ENCODE data around the gene SIX2.
"Not testable (repeated sequence)": the region's sequence is repeated elsewhere in the genome, so short reads cannot be mapped to it uniquely, and the experiment has no call there.

Gene SIX2

GRCh38 chr2:45046786-45047185 is 37.5 kb upstream of the SIX2 start:
- DNase-seq (ENCODE audit: low read depth): no peak
- no peak for TF ChIP-seq CTCF (IDR thresholded peaks at IDR 0.05; ENCODE audit: control insufficient read depth, insufficient read depth, low read depth, low read length, missing control alignments)
- no peak overlapping the region for H3K4me3 ChIP-seq (ENCODE audit: control insufficient read depth, low read depth, low read length)

GRCh38 chr2:45045706-45046105 is 36.5 kb upstream of the SIX2 start:
- no peak overlapping the region for H3K4me3 ChIP-seq (ENCODE audit: control insufficient read depth, low read depth, low read length)
- DNase-seq (ENCODE audit: low read depth): no peak
- TF ChIP-seq CTCF (IDR thresholded peaks at IDR 0.05; ENCODE audit: control insufficient read depth, insufficient read depth, low read depth, low read length, missing control alignments): no peak

- TF ChIP-seq CTCF (IDR thresholded peaks at IDR 0.05; ENCODE audit: control insufficient read depth, insufficient read depth, low read depth, low read length, missing control alignments): no peak
- DNase-seq (ENCODE audit: low read depth): no peak
- no peak overlapping the region for H3K4me3 ChIP-seq (ENCODE audit: control insufficient read depth, low read depth, low read length)
Observed at GRCh38 chr2:45044916-45045315, 35.7 kb upstream of the SIX2 start.

- DNase-seq (ENCODE audit: low read depth): no peak
- H3K4me3 ChIP-seq (ENCODE audit: control insufficient read depth, low read depth, low read length): no peak overlapping the region
- TF ChIP-seq CTCF (IDR thresholded peaks at IDR 0.05; ENCODE audit: control insufficient read depth, insufficient read depth, low read depth, low read length, missing control alignments): no peak
Observed at GRCh38 chr2:45043174-45043573, 33.9 kb upstream of the SIX2 start.

GRCh38 chr2:45042401-45042800 is 33.1 kb upstream of the SIX2 start:
- H3K4me3 ChIP-seq (ENCODE audit: control insufficient read depth, low read depth, low read length): no peak overlapping the region
- no peak for TF ChIP-seq CTCF (IDR thresholded peaks at IDR 0.05; ENCODE audit: control insufficient read depth, insufficient read depth, low read depth, low read length, missing control alignments)
- no peak for DNase-seq (ENCODE audit: low read depth)

GRCh38 chr2:45040786-45041185 is 31.5 kb upstream of the SIX2 start:
- no peak for TF ChIP-seq CTCF (IDR thresholded peaks at IDR 0.05; ENCODE audit: control insufficient read depth, insufficient read depth, low read depth, low read length, missing control alignments)
- H3K4me3 ChIP-seq (ENCODE audit: control insufficient read depth, low read depth, low read length): no peak overlapping the region
- no peak for DNase-seq (ENCODE audit: low read depth)

- not testable (repeated sequence) for DNase-seq (ENCODE audit: low read depth); H3K4me3 ChIP-seq (ENCODE audit: control insufficient read depth, low read depth, low read length)
Observed at GRCh38 chr2:45039804-45040203, 30.6 kb upstream of the SIX2 start.

GRCh38 chr2:45038861-45039260 is 29.6 kb upstream of the SIX2 start:
- not testable (repeated sequence) for H3K4me3 ChIP-seq (ENCODE audit: control insufficient read depth, low read depth, low read length); DNase-seq (ENCODE audit: low read depth)
